ENCODE results near the gene AMZ2. TPM values are rescaled to one million over a fixed set of nuclear protein-coding genes. Genes with fewer than 3 reads are reported as not detected.

AMZ2 gene
- total RNA-seq, 1 experiment from 2014 or later, result 102 TPM

DNA sequence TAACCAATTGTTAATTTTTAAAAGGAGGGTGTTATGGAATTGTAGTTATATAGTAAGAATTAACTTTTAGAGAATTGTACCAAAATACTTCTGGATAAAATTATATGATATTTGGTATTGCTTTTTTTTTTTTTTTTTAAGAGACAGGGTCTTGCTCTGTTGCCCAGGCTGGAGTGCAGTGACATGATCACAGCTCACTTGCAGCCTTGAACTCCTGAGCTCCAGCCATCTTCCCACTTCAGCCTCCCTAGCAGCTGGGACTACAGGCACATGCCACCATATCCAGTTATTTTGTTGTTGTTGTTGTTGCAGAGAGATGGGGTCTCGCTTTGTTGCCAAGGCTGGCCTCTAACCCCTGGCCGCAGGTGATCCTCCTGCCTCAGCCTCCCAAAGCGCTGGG lies 52.0 kb downstream of the AMZ2 start:
- peaks cover 15% of the 10 kb centered on the region for H3K4me1 ChIP-seq
- DNase-seq, result no peak
- H3K9me3 ChIP-seq (replicated peaks), result no peaks in the 10 kb centered on the region
- H3K27me3 ChIP-seq, result no peaks in the 10 kb centered on the region
- no peaks in the 10 kb centered on the region for H3K36me3 ChIP-seq
- no peak overlapping the region for H3K27ac ChIP-seq
- no peak overlapping the region for H3K4me3 ChIP-seq

GRCh38 chr17:68301438-68301959 lies 53.7 kb downstream of the AMZ2 start:
- Histone ChIP-seq H3K4me3 (no peak overlapping the region), H3K9me3 (replicated peaks) (no peaks in the 10 kb centered on the region), H3K4me1 (peaks cover 15% of the 10 kb centered on the region)

DNA sequence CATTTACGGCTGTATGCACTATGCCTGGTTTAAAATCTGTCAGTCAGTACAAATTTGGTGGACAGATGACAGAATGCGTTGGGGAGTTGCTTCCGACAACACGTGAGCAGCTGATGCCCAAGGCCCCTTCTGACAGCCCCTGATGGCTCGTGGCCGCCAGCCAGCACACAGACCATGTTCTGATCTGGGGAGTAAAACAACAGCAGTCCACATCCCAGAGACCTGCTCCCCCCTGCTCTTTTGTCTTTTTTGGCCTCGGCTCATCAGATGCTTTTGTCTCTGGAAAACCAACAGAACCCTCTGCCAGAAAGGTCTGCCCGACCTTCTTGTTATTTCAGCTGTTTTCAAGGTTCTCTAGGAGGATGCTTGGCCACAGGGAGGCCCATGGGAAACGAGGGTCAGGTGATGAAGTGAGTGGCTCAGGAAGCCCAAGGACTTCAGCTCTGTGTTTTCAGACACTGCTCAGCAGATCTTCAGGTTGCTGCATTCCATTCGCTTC lies 54.3 kb downstream of the AMZ2 start:
- Histone ChIP-seq H3K27ac (no peak overlapping the region; the same call in 1 of the 2 replicates), H3K27me3 (no peaks in the 10 kb centered on the region), H3K4me3 (no peak overlapping the region), H3K4me1 (peaks cover 15% of the 10 kb centered on the region), H3K9me3 (replicated peaks) (no peaks in the 10 kb centered on the region), H3K36me3 (no peaks in the 10 kb centered on the region)
- peak; percentile 66 to 76 for DNase-seq

More at GRCh38 chr17:68301438-68301959, 53.7 kb downstream of the AMZ2 start:
- peak in 1 of 2 experiments; percentile 25 for DNase-seq
- H3K36me3 ChIP-seq, result no peaks in the 10 kb centered on the region
- no peaks in the 10 kb centered on the region for H3K27me3 ChIP-seq
- no peak overlapping the region for H3K27ac ChIP-seq

- H3K27me3 ChIP-seq, result no peaks in the 10 kb centered on the region
- no peak overlapping the region for H3K4me3 ChIP-seq
- DNase-seq, result no peak
- no peaks in the 10 kb centered on the region for H3K9me3 ChIP-seq (replicated peaks)
- peaks cover 15% of the 10 kb centered on the region for H3K4me1 ChIP-seq
- H3K27ac ChIP-seq, result no peak overlapping the region; the same call in 1 of the 2 replicates
- no peaks in the 10 kb centered on the region for H3K36me3 ChIP-seq
Observed at GRCh38 chr17:68302666-68303065, 54.8 kb downstream of the AMZ2 start.

GRCh38 chr17:68304706-68305105 lies 56.9 kb downstream of the AMZ2 start:
- Histone ChIP-seq H3K4me1 (peaks cover 15% of the 10 kb centered on the region), H3K4me3 (no peak overlapping the region), H3K36me3 (no peaks in the 10 kb centered on the region), H3K9me3 (replicated peaks) (no peaks in the 10 kb centered on the region), H3K27ac (no peak overlapping the region), H3K27me3 (no peaks in the 10 kb centered on the region)
- no peak for DNase-seq

GRCh38 chr17:68305142-68305541 lies 57.3 kb downstream of the AMZ2 start:
- Histone ChIP-seq H3K4me1 (peaks cover 15% of the 10 kb centered on the region), H3K27ac (no peak overlapping the region), H3K27me3 (no peaks in the 10 kb centered on the region), H3K9me3 (replicated peaks) (no peaks in the 10 kb centered on the region), H3K36me3 (no peaks in the 10 kb centered on the region), H3K4me3 (no peak overlapping the region)
- no peak for DNase-seq

Other genes starting within 250 kb of the AMZ2 start
- gene KPNA2, start 212.3 kb upstream of the AMZ2 start, total RNA-seq (2014; rRNA removed; shearing (Covaris generic)), result 325 and 342 TPM in 2 replicates
- gene SLC16A6, start 43.1 kb downstream of the AMZ2 start, total RNA-seq (2014; rRNA removed; shearing (Covaris generic)), result 0.18 and 0.30 TPM in 2 replicates
- 1.0 and 1.9 TPM in 2 replicates for gene ARSG, start 43.5 kb downstream of the AMZ2 start, total RNA-seq (2014; rRNA removed; shearing (Covaris generic))
- 19.0 and 25.8 TPM in 2 replicates for gene WIPI1, start 209.5 kb downstream of the AMZ2 start, total RNA-seq (2014; rRNA removed; shearing (Covaris generic))